Measurements from ENCODE around the gene AGAP5. TPM values are rescaled to one million over a fixed set of nuclear protein-coding genes. Genes with fewer than 3 reads are reported as not detected.
A peak's percentile ranks its signal among the peaks of the same experiment; 100 is the strongest.

Gene AGAP5
- total and polyA plus RNA-seq, 9 of the 15 experiments (the other 6 are each of a cell fraction or from before 2014, with no cell fraction given) = 0.32 to 7.5 (median 5.3) TPM

- TF ChIP-seq ZNF740 (CRISPR knock-in tag; IDR thresholded peaks at IDR 0.05) (peak; percentile 56; the same call in 1 of the 2 replicates), ZNF740 (tag; IDR thresholded peaks at IDR 0.05) (no peak), ZFPM2 (CRISPR knock-in tag; IDR thresholded peaks at IDR 0.05) (0 out of 2 replicates have a peak, but pooled peaks have one; percentile 27), NKRF (IDR thresholded peaks at IDR 0.05; ENCODE audit: borderline replicate concordance) (peak; percentile 93), HDAC2 (IDR thresholded peaks at IDR 0.05) (peak; percentile 43), SIN3B (IDR thresholded peaks at IDR 0.05; ENCODE audit: low read depth) (no peak), ZNF316 (IDR thresholded peaks at IDR 0.05) (0 out of 2 replicates have a peak, but pooled peaks have one; percentile 11), GATAD2A (IDR thresholded peaks at IDR 0.05) (peak; percentile 85), TCF3 (CRISPR knock-in tag; IDR thresholded peaks at IDR 0.05) (no peak), MTA2 (IDR thresholded peaks at IDR 0.05; ENCODE audit: low read depth) (peak; percentile 40; the same call in 1 of the 2 replicates), ZNF518B (CRISPR knock-in tag; IDR thresholded peaks at IDR 0.05) (no peak), BMI1 (IDR thresholded peaks at IDR 0.05; ENCODE audit: low read length) (no peak), NR2C2 (CRISPR knock-in tag; IDR thresholded peaks at IDR 0.05) (no peak), NR2C2 (tag; IDR thresholded peaks at IDR 0.05) (peak; percentile 60), ZNF140 (CRISPR knock-in tag; IDR thresholded peaks at IDR 0.05) (no peak), MLLT1 (IDR thresholded peaks at IDR 0.05) (peak; percentile 45 to 51; a peak in 1 of 4 replicates), LCOR (CRISPR knock-in tag; IDR thresholded peaks at IDR 0.05) (no peak), JUN (IDR thresholded peaks at IDR 0.05; ENCODE audit: borderline replicate concordance, low read depth, low read length) (no peak), JUN (CRISPR knock-in tag; IDR thresholded peaks at IDR 0.05; ENCODE audit: borderline replicate concordance) (no peak), ATF7 (IDR thresholded peaks at IDR 0.05) (peak; percentile 11; the same call in 1 of the 2 replicates), ZNF124 (CRISPR knock-in tag; IDR thresholded peaks at IDR 0.05) (0 out of 2 replicates have a peak, but pooled peaks have one; percentile 46), SMARCE1 (IDR thresholded peaks at IDR 0.05) (peak; percentile 36)
Measured at GRCh38 chr10:73625004-73625883, 72.7 kb downstream of the AGAP5 start (continued).
